GM18508 (cell line): ENCODE data around the gene MCRIP2.
"Not testable (repeated sequence)": the region's sequence is repeated elsewhere in the genome, so short reads cannot be mapped to it uniquely, and the experiment has no call there.

Source experiments
- ATAC-seq: cut with Tn5 transposase; IDR thresholded peaks from one replicate; pipeline ENCODE4 v1.9.1; 2021; ENCODE audit warnings: moderate number of reproducible peaks; ENCODE audit not compliant: insufficient read depth, unreplicated experiment

The MCRIP2 gene, protein sequence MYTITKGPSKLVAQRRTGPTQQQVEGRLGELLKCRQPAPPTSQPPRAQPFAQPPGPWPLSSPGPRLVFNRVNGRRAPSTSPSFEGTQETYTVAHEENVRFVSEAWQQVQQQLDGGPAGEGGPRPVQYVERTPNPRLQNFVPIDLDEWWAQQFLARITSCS

DNA sequence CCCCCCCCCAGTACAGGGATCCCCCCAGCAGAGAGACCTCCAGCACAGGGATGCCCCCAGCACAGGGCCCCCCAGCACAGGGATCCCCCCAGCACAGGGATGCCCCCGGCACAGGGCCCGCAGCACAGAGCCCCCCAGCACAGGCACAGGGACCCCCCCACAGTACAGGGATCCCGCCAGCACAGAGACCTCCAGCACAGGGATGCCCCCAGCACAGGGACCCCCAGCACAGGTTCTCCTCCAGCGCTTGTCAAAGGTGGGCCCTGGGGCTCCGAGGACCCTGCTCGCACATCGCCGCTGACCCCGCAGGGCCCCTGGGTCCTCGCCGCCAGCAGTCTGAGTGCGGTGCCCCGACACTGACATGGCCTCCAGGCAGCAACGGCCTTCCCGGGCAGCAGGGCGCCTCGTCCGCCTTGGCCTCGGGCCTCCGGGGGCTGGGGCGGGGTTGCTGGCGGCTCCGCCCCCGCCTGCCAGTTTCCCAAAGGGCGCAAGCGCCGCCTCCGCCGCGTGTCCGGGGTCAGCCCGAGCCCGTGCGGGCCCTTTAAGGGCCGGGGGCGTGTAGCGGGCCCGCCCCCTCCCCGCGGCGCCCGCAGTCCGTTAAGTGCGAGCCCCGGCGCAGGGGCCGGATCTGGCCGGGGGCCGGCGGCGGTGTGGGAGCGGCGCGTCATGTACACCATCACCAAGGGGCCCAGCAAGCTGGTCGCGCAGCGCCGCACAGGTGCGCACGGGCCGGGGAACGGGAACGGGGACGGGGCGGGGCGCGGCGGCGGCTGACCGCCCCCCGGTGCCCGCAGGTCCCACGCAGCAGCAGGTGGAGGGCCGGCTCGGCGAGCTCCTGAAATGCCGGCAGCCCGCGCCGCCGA lies at the start of gene MCRIP2:
MCRIP2 (plus strand) TSS at position 503 of the 863 bp plus-strand sequence; CDS start at position 667, 164 bp downstream.
- ATAC-seq, result no peak

DNA sequence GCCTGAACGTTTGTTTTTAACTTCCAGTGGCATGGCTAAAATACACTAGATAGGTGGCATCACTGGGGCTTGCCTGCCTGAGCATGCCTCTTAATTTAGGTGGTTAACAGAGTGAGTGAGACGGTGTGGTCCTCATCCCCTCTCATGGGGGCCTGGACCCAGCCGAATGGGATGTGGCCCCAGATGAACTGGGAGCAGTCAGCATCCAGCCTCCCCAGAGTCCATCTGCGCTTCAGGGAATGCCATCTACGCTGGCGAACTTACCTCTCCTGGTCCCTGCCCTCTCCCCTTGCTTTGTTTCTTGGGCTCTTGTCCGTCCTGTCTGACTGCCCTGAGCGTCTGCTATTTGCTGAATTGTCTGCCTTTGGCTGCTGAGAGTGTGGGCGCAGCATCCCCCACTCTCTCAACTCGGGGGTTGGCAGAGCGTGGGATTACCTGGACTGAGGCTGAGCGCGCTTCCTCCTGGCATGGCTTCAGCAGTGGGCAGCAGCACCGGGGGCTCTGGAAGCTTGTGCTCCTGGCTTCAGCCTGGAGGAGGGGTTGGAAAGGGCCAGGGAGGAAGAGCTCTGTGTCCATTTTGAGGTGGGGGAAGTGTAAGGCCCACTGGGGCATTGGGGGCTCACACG lies 49.6 kb upstream of the MCRIP2 start:
- no peak for ATAC-seq

DNA sequence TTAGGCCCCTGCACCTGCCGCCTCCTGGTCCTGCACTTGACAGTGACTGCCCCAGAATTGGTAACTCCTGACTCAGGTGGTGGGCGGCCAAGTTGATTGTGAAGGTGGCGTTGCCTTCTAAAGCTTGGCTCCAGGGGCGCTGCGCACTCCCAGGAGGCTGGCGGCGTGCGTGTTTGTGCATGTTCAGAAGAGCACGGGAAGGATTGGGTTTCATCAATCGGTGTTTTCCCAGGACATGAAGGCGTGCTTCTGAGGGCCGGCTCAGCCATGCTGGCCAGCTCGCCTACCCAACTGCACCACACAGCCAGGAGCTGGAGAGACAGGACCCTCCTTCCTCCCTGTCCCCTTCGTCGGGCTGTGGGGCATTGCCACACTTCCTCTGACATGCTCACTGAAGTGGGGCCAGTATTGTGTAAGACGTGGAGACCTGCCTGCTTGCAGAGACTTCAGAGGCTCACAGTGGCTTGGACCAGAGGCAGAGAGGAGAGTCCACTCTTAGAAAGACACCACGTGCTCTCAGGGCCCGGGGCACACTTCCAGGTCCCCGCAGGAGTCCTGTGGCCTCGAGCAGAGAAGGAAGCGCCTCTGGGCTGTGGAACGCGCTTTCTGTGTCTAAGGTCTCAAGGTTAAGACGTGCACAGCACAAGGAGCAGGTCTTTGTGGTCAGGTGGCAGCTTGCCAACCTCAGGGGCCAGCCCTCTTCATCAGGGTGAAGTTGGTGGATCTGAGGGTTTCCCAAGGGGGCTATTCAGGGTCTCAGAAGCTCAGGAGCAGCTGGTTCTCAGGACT lies 48.9 kb upstream of the MCRIP2 start:
- ATAC-seq, result no peak

DNA sequence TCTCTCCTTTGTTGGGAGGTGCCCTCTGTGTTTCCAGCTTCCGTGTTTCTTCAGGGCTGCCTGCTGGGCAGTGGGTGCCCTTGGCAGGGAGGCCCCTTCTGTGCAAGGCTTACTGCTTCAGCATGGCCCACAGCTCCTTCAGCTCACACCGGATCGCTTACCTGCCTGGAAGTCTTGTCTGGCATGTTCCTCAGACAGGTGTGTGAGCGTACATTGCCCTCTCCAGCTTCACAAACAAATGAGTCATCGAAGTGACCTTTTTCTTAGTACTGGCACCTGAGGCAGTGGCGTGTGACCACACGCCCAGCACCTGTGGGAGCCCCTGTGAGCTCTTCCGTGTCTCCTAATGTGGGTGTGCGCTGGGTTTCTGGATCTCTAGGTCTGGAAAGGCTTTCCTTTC lies 48.2 kb upstream of the MCRIP2 start:
- ATAC-seq, result no peak

DNA sequence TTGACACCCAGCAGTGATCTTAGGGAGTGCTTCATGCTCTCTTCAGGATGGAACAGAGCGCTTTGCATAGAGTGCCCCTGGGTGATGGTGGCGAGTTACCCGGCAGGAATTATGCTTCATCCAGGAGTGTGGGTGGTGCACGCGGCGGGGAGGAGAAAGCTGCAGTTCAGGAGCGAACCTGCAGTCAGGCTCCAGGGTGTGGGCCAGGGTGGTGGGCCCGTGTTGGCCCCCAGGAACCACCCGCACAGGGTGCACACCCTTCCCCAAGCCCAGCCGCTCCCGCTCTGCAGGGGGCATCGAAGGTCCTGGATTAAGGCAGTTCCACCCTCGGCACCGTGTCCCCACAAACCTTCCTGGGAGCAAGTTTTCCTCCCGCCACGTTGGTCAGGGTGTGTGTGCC lies 47.8 kb upstream of the MCRIP2 start:
- ATAC-seq, result no peak

DNA sequence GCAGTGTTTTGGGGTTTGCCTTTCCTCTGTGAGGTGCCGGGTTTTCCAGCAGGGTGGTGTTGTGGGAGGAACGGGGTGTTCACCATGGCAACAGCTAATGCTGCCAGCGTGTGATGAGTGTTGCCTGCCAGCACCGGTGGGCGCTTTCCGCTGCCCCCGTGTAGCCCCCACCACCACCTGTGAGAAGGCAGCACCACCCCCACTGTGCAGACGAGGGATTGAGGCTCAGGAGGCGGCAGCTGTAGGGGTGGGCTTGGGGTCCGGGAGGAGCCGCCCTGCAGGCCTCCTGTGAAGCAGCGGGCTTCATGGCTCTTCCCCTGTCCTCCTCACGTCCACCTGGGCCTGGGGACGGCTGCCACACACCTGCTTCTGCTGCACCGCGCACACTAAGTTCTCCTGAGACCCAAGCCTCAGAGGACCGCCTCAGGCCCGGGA lies 46.5 kb upstream of the MCRIP2 start:
- ATAC-seq, result no peak

DNA sequence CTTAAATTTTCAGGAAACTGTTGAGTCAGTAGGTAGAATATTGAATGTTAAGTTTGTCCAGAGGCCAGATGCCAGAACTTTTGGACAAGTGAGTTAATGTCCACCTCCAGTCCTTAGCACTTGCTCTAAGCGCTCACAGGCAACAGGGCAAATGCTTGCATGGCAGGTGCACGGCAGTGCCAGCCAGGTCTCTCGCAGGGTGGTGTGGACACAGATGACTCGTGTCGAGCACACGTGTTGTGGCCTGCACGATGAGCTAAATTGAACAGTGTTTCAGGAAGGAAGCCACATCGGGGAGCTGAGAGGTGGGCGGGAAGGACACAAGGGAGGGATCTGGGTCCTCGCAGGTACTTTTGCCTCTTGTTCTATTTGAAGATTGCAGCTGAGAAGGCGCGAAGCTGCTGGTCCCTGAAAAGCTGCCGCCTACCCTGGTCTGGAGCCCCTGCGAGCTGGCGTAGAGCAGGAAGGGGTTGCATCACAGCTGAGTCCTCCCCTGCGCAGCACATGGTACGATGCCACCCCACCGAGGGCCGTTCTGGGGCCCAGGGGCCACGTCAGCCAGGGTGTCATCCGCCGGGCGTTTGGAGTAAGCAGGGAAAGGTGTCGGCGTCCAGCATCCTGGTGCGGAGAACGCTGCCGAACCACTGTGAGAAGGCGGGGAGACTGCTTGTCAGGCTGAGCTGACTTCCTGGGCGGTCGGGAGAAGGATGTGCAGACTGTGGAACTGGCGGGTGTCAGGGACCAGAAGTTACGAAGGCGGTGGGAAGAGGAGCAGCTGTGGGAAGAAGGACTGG lies 45.5 kb upstream of the MCRIP2 start:
- ATAC-seq, result no peak

DNA sequence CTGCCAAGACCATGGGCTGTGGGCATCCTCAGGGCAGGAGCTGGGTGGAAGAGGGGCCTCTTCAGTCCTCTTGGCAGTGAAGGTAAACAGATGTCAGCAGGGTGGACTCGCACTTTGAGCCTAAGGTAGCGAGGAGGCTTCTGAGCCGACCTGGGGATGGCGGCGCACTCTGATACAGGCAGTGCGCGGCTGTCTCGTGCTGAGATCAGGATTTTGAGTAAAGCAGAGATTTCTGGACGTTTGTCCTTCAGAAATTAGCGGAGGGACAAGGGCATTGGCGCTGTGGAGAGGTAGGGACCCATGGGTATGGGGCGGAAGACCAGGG lies 44.9 kb upstream of the MCRIP2 start:
- ATAC-seq, result no peak

DNA sequence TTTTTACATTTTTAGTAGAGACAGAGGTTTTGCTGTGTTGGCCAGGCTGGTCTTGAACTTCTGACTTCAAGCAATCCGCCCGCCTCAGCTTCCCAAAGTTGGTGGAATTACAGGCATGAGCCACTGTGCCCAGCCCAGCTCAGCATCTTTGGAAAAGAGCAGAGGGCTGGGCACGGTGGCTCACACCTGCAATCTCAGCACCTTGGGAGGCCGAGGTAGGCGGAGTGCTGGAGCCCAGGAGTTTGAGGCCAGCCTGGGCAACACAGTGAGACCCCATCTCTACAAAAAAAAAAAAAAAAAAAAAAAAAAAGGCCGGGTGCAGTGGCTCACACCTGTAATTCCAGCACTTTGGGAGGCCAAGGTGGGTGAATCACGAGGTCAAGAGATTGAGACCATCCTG lies 44.0 kb upstream of the MCRIP2 start:
- not testable (repeated sequence) for ATAC-seq

DNA sequence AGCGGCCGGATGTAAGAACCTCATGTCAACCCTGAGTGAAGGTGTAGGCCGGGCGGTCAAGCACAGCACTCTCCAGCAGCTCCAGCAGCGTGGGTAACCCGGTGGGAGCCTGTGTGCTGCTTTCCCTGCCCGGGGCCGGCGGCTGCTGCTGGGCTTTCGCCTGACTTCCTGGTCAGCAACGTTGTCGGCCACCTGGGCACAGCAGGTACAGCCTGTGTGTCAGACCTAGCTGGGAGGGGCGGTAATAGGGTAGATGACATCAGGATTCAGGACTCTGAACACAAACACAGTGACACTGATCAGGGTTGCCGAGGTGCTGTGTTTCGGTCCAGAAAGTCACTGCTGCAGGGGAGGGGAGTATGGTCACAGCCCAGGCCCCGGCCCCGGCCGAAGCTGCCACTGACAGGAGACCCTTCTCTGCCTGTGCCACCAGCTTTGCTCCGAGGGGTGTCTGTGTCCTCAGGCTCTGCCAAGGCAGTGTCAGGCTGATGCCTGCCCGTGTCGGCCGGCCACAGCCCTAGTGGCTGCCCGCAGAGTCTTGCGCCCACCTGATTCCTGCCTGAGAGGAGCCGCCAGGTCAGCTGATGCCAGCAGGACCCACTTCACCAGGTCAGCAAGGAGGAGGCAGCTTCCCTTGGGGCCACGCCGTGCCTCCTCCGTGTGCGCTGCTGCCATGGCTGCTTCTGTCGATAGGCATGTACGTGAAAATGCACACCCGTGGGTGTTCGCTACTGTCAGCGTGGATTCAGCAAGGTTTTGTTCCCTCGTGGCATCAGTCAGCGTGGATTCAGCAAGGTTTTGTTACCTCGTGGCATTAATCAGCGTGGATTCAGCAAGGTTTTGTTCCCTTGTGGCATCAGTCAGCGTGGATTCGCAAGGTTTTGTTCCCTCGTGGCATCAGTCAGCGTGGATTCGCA lies 42.5 kb upstream of the MCRIP2 start:
- ATAC-seq, result no peak

DNA sequence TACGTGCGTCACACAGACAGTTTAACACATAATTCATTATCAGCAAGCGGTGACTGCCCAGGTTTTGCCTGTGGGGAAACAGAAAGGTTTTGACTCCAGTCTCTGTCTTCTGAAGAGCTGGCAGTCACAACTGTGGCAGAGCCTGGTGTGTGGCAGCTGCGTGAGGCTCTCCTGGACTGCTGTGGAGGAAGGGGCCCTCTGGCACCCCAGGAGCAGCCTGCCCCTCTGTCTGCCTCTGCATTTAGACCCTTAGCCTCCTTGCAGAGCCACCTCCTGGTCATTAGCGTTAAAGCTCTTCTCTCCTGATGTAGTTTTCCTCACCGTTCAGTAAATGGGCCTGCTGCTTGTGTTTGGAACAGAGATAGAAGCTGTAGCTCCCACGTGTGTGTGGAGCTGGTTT lies 40.8 kb upstream of the MCRIP2 start:
- ATAC-seq, result no peak

DNA sequence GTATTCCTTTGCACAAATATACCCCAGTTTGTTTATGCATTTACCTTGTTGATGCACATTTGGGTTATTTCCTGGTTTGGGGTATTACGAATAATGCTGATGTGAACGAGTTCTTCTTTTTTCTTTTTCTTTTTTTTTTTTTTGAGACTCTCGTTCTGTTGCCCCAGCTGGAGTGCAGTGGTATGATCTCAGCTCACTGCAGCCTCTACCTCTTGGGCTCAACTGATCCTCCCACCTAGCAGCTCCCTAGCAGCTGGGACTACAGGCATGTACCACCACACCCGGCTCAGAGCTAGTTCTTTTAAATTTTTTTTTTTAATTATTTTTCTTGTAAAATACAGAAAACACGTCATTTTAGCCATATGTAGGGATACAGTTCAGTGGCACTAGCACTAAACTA lies 37.7 kb upstream of the MCRIP2 start:
- no peak for ATAC-seq

DNA sequence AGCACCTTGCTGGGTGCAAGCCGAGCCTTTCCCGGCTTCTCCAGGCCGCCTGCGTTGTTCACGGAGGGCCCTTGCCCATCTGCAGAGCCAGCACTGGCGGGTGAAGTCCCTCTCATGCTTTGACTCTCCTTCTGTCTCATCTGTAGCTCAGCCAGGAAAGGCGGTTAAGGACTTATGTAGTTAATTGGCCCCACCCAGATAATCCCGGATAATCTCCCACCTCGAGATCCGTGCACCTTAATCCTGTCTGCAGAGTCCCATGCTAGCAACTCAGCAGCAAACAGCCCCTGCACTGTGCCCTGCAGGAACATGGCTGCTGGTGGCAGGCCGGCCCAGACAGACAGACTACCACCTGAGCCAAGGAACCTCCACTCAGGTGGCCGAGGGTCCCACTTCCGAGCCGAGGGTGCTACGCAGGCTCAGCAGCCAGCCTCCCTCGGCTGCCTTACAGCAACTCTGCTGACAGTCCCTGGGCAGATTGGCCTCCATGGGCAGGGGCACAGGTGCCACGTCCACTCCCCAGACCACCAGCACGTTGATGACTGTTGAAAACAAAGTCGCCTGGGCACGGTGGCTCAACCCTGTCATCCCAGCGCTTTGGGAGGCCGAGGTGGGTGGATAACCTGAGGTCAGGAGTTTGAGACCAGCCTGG lies 34.8 kb upstream of the MCRIP2 start:
- no peak for ATAC-seq

DNA sequence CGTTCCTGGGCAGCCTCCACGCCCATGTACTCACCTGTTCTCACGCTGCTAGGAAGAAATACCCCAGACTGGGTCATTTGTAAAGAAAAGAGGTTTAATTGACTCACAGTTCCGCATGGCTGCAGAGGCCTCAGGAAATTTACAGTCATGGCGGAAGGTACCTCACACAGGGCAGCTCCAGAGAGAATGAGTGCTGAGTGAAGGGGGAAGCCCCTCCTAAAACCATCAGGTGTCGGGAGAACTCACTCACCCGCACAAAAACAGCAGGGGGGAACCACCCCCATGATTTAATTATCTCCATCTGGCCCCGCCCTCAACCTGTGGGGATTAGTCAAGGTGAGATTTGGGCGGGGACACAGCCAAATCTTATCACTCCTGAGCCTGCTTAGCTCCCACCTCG lies 33.6 kb upstream of the MCRIP2 start:
- no peak for ATAC-seq

DNA sequence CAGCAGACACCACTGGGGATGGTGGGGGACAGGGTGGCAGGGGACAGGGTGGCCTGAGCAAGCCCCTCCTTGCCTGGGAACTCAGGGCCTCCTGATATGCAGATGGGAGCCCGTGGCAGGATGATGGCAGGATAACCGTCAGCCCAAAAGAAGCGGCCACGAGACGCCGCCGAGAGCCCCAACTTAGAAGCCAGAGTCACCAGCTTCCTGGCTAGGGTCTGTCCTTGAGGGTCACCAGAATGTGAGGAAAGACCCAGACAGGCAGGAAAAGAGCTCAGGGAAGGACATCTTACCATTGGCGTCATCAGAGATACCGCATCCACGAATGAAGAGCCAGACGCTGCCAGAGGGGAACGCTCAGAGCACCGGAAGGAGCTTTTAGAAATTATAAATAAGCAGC lies 32.3 kb upstream of the MCRIP2 start:
- no peak for ATAC-seq

DNA sequence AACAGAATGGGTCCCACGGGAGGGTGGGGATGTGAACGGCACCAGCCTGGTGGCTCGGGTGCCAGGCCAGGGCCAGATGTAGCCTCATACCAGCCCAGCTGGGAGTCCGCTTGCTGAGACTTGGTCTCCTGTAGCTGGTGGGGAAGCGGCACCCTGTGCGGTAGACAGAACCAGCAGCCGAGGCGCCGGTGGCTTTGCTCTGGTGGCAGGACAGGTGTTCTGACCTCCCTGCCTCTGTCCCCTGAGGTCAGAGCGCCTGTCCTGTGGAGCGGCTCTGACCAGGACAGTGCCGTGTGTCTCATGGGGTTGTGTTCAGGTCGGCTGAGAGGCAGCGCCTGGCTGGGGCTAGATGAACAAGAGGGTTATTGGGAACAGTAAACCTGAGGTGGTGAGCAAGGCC lies 31.6 kb upstream of the MCRIP2 start:
- no peak for ATAC-seq

DNA sequence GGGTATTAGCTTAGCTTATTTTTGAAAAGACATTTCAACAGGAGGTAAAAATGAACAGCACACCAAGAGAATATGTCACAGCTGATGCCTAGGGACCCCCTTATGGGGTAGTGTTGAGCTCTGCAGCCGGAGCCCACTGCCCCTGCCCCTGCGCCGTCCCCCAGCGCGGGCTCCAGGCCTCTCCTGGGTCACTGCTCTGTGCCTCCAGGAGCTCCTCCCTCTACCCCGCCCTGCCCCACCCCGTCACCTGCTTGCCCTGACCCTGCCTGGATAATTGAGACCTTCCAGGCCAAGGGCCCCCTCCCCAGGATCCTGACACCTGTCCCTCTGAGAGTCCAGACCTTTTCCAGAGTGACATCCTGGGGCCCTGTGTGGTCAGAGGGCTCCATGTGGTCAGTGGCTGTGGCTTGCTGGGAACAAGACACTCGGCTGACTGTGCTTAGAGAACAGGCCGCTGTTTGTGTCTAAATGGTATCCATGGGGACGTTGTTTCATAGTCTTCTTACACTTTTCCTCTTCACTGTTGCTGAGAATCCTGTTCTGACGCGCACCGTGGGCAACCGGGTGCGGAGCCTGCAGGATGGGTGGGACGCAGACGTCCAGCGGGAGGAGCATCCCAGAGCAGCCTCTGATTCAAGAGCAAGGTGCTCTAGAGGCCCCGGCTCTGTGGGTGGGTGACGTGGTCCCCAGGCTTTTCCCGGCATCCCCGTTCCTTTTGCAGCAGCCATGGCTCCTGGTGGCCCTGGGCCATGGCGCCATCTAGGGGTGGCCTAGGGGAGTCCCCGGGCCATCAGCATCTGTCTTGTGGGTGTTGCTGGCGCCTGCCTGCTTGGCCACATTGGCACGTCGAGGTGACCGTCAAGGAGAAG lies 30.9 kb upstream of the MCRIP2 start:
- ATAC-seq, result no peak

DNA sequence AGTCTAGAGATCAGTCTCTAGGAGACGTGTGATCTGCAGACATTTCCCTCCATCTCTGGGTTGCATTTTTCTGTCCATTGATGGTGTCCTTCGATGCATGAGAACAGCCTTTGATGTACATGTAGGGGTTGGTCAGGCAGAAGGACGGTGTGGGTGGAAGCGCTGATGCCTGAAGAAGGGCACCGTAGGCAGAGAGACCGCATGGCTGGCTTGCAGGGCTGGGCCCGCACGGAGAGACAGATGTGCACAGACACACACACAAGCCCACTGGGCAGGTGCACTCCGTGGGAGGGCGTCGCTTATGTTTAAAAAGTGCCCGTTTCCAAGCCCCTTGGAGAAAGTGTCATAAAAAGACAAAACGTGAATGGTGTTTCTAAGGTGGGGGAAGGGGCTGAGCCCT lies 26.5 kb upstream of the MCRIP2 start:
- no peak for ATAC-seq
